Endothelial cell of umbilical vein (primary cell): ENCODE measurements around the gene COL19A1.

ENCODE experiments used
- EZH2 ChIP-seq: IDR thresholded peaks from 2 replicates; pipeline ENCODE4 v1.6.1; 2012; ENCODE audit warnings: borderline replicate concordance, low read depth, mild to moderate bottlenecking, moderate library complexity, low read length, inconsistent platforms; ENCODE audit not compliant: severe bottlenecking
- JUN ChIP-seq: IDR thresholded peaks from 2 replicates; pipeline ENCODE4 v1.6.1; 2011; ENCODE audit warnings: borderline replicate concordance, low read depth; ENCODE audit not compliant: insufficient read length, insufficient read depth
- POLR2A ChIP-seq: IDR thresholded peaks from 2 replicates; pipeline ENCODE4 v1.6.1; 2012; ENCODE audit warnings: low read depth, mild to moderate bottlenecking, control low read depth, low read length
- POLR2AphosphoS5 ChIP-seq: IDR thresholded peaks from 2 replicates; pipeline ENCODE4 v1.6.1; 2012; ENCODE audit warnings: low read depth, mild to moderate bottlenecking, control low read depth, low read length, moderate library complexity; ENCODE audit not compliant: insufficient read depth
- TF ChIP-seq, protein P1 (sequence below), 2 donors: IDR thresholded peaks; 1 replicate in 1 of 2; 2 replicates in 1 of 2; pipeline ENCODE4 v1.5.1; 2011; ENCODE audit warnings: low read length in 2 of 2, mild to moderate bottlenecking in 2 of 2, moderate library complexity in 2 of 2, control low read depth in 1 of 2, inconsistent platforms in 1 of 2, low read depth in 1 of 2; ENCODE audit not compliant: insufficient read depth in 1 of 2; ENCODE audit errors: extremely low read depth in 1 of 2

DNA sequence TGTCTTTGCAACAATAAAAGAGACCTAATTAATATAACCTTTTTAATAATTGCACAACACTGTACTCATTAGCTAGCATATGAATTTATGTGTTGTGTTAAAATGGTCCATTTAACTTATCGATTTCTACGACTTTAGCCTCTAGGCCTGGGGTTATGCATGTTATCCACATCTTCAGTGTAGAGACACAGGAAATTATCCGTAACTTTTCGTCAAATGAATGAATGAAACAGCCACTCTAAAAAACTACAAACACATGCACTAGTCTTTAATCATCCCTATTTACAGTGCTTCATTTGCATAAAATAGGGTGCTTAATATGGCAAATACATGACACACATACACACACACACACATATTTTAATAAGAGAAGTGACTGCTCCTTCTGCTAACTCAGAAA is 47.2 kb upstream of the COL19A1 start:
- no peak for TF ChIP-seq POLR2A
- TF ChIP-seq, protein P1, sequence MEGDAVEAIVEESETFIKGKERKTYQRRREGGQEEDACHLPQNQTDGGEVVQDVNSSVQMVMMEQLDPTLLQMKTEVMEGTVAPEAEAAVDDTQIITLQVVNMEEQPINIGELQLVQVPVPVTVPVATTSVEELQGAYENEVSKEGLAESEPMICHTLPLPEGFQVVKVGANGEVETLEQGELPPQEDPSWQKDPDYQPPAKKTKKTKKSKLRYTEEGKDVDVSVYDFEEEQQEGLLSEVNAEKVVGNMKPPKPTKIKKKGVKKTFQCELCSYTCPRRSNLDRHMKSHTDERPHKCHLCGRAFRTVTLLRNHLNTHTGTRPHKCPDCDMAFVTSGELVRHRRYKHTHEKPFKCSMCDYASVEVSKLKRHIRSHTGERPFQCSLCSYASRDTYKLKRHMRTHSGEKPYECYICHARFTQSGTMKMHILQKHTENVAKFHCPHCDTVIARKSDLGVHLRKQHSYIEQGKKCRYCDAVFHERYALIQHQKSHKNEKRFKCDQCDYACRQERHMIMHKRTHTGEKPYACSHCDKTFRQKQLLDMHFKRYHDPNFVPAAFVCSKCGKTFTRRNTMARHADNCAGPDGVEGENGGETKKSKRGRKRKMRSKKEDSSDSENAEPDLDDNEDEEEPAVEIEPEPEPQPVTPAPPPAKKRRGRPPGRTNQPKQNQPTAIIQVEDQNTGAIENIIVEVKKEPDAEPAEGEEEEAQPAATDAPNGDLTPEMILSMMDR (IDR thresholded peaks at IDR 0.05; ENCODE audit: extremely low read depth in 1 of 2, insufficient read depth in 1 of 2, low read depth in 1 of 2, low read length in 2 of 2) = no peak
- TF ChIP-seq POLR2AphosphoS5 = no peak
- TF ChIP-seq JUN = no peak
- TF ChIP-seq EZH2 = no peak
